HEK293T (cell line): ENCODE results near the gene VPS26C.
A peak's percentile ranks its signal among the peaks of the same experiment; 100 is the strongest.
"Not testable (repeated sequence)": the region's sequence is repeated elsewhere in the genome, so short reads cannot be mapped to it uniquely, and the experiment has no call there.

ENCODE experiments used
- CTCF ChIA-PET: fragments of 350-600 bp; formaldehyde crosslinking; extraction: SDS; loops from one replicate; lab custom pipeline; 2021; ENCODE audit warnings: antibody characterized with exemption, inconsistent platforms; lab: Yijun Ruan, JAX
- POLR2A ChIA-PET: fragments of 350-600 bp; formaldehyde crosslinking; extraction: SDS; loops from one replicate; lab custom pipeline; 2020; ENCODE audit warnings: antibody characterized with exemption, inconsistent platforms; lab: Yijun Ruan, JAX
- DNase-seq: peaks from one replicate; pipeline ENCODE4 v3.0.0; 2012; ENCODE audit warnings: mixed read lengths; ENCODE audit errors: extremely low spot score
- ARNT ChIP-seq: fragments of 450-650 bp; IDR thresholded peaks from 2 replicates; pipeline ENCODE4 v1.6.1; 2017; ENCODE audit warnings: mild to moderate bottlenecking
- BHLHE40 ChIP-seq: fragments of 450-650 bp; IDR thresholded peaks from 2 replicates; pipeline ENCODE4 v1.6.1; 2016; ENCODE audit warnings: mild to moderate bottlenecking, moderate library complexity, borderline replicate concordance
- CTBP1 ChIP-seq: fragments of 450-650 bp; IDR thresholded peaks from 2 replicates; pipeline ENCODE4 v1.6.1; 2016; ENCODE audit warnings: borderline replicate concordance
- ELF4 ChIP-seq: fragments of 450-650 bp; IDR thresholded peaks from 2 replicates; pipeline ENCODE4 v1.6.1; 2017; ENCODE audit warnings: antibody characterized with exemption
- FOXA1 ChIP-seq: fragments of 450-650 bp; IDR thresholded peaks from 2 replicates; pipeline ENCODE4 v1.6.1; 2016; ENCODE audit warnings: mild to moderate bottlenecking
- FOXK2 ChIP-seq: fragments of 450-650 bp; IDR thresholded peaks from 2 replicates; pipeline ENCODE4 v1.6.1; 2016; ENCODE audit warnings: mild to moderate bottlenecking
- FOXM1 ChIP-seq: fragments of 450-650 bp; IDR thresholded peaks from 2 replicates; pipeline ENCODE4 v1.6.1; 2017; ENCODE audit warnings: mild to moderate bottlenecking, borderline replicate concordance
- HDGF ChIP-seq: fragments of 450-650 bp; IDR thresholded peaks from 2 replicates; pipeline ENCODE4 v1.6.1; 2017; ENCODE audit warnings: antibody characterized with exemption, borderline replicate concordance
- L3MBTL2 ChIP-seq: fragments of 450-650 bp; conservative IDR thresholded peaks from 2 replicates; pipeline ENCODE4 v1.6.1; 2016; ENCODE audit warnings: mild to moderate bottlenecking
- LEF1 ChIP-seq: fragments of 450-650 bp; IDR thresholded peaks from 2 replicates; pipeline ENCODE4 v1.6.1; 2017; ENCODE audit warnings: mild to moderate bottlenecking, borderline replicate concordance
- NFRKB ChIP-seq: fragments of 450-650 bp; IDR thresholded peaks from 2 replicates; pipeline ENCODE4 v1.6.1; 2016; ENCODE audit warnings: mild to moderate bottlenecking, moderate library complexity
- SP1 ChIP-seq: fragments of 450-650 bp; IDR thresholded peaks from 2 replicates; pipeline ENCODE4 v1.6.1; 2017
- SUZ12 ChIP-seq: fragments of 450-650 bp; IDR thresholded peaks from 2 replicates; pipeline ENCODE4 v1.6.1; 2016; ENCODE audit warnings: mild to moderate bottlenecking
- TARDBP ChIP-seq: fragments of 450-650 bp; IDR thresholded peaks from 2 replicates; pipeline ENCODE4 v1.6.1; 2016
- ZNF384 ChIP-seq: fragments of 450-650 bp; IDR thresholded peaks from 2 replicates; pipeline ENCODE4 v1.6.1; 2016
- TF ChIP-seq, protein P1 (sequence below): fragments of 450-650 bp; IDR thresholded peaks from 2 replicates; pipeline ENCODE4 v1.6.1; 2016

Gene VPS26C

DNA sequence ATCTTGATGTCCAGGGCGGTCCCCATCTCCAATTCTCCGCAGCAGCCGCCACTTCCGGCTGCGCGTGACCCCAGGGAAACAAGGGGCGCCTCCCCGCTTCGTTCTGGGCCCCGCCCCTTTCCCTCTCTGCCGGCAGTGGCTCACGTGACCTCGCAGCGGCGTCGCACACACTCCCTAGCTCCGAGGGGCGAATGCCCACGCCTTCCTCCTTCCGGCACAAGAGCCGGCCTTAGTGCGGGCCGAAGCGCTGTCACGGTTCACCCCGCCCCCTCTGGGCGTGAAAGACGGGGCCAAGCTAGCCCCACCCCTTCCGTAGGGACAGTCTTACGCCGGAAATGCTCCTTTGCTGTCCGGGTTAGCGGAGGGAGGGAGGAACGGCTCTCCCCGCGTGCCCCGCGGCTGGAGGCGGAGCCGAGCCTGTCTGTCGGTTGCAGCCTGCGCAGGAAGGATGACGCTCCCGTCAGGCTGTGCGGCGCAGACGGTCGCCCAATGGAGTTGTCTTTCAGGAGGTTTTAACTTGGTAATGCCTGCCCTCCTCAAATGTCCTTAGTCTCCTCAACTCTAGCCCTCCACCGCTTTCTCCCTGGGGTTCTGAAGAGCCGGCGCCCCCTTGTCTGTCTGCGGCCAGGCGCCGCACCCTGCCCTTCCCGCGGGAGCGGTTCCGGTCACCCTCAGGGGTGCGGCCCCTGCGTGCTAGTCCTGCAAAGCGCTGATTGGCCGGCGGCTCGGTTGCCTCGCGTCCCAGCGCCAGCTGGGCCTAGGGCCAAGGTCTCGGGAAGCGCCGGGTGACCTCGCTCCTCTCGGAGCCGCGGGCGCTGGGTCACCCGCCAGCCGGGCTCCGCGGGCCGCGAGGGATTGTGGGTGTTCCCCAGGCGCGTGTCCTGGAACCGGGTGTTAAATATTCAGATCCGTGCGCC lies at the start of gene VPS26C:
TSS of gene VPS26C (minus strand) at position 66 of the 917 bp plus-strand sequence. CDS start at position 26, 40 bp downstream.
- peak; percentile 97 for DNase-seq
- CTCF ChIA-PET, result no interaction called here
- POLR2A ChIA-PET, result interaction anchor here (0.6 to 2.6 kb wide), 17 partner anchors 9 to 335 kb away, joined by 3 to 21 read pairs (median 3); no protein-coding TSS in a partner anchor

GRCh38 chr21:37316072-37316471 lies 48.9 kb upstream of the VPS26C start:
- POLR2A ChIA-PET, CTCF ChIA-PET: not testable (repeated sequence)

More for the DNA sequence above, at the start of gene VPS26C:
- no peak for TF ChIP-seq NFRKB
- peak; percentile 49 for TF ChIP-seq ELF4
- no peak for TF ChIP-seq LEF1
- TF ChIP-seq, protein P1, sequence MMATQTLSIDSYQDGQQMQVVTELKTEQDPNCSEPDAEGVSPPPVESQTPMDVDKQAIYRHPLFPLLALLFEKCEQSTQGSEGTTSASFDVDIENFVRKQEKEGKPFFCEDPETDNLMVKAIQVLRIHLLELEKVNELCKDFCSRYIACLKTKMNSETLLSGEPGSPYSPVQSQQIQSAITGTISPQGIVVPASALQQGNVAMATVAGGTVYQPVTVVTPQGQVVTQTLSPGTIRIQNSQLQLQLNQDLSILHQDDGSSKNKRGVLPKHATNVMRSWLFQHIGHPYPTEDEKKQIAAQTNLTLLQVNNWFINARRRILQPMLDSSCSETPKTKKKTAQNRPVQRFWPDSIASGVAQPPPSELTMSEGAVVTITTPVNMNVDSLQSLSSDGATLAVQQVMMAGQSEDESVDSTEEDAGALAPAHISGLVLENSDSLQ, result peak; percentile 87
- no peak for TF ChIP-seq BHLHE40
- peak; percentile 93 for TF ChIP-seq L3MBTL2
- TF ChIP-seq ARNT, result 0 out of 2 replicates have a peak, but pooled peaks have one; percentile 3
- 0 out of 2 replicates have a peak, but pooled peaks have one; percentile 88 for TF ChIP-seq HDGF
- TF ChIP-seq TARDBP, result no peak

GRCh38 chr21:37300114-37300751 lies 33.1 kb upstream of the VPS26C start:
- CTCF ChIA-PET, result no interaction called here
- no peak for DNase-seq
- POLR2A ChIA-PET, result interaction anchor here (0.6 kb wide), 1 partner anchor 40 kb away, joined by 4 read pairs; no protein-coding TSS in a partner anchor
- TF ChIP-seq ARNT (no peak), ELF4 (no peak), TARDBP (no peak), FOXA1 (no peak), BHLHE40 (no peak), NFRKB (no peak), SUZ12 (no peak), HDGF (no peak), L3MBTL2 (no peak), SP1 (no peak), LEF1 (no peak), CTBP1 (no peak)
- TF ChIP-seq, protein P1, result no peak

More at GRCh38 chr21:37316072-37316471, 48.9 kb upstream of the VPS26C start:
- DNase-seq, result not testable (repeated sequence)

GRCh38 chr21:37297364-37297763 lies 30.2 kb upstream of the VPS26C start:
- POLR2A ChIA-PET, result no interaction called here
- TF ChIP-seq FOXM1, result no peak
- TF ChIP-seq FOXK2, result no peak
- no peak for TF ChIP-seq HDGF
- no peak for TF ChIP-seq CTBP1
- TF ChIP-seq BHLHE40, result no peak
- no peak for TF ChIP-seq LEF1
- TF ChIP-seq TARDBP, result no peak
- no peak for TF ChIP-seq ARNT
- no peak for TF ChIP-seq SUZ12
- TF ChIP-seq FOXA1, result no peak
- TF ChIP-seq L3MBTL2, result no peak
- TF ChIP-seq ELF4, result no peak
- no peak for TF ChIP-seq ZNF384
- no peak for TF ChIP-seq NFRKB
- TF ChIP-seq, protein P1, result no peak
- no peak for TF ChIP-seq SP1
- CTCF ChIA-PET, result no interaction called here
- no peak for DNase-seq

- no peak for DNase-seq
- no peak for TF ChIP-seq LEF1
- no peak for TF ChIP-seq L3MBTL2
- TF ChIP-seq CTBP1, result no peak
- TF ChIP-seq BHLHE40, result no peak
- no peak for TF ChIP-seq ARNT
- TF ChIP-seq HDGF, result no peak
- TF ChIP-seq SUZ12, result no peak
- no peak for TF ChIP-seq ELF4
- no peak for TF ChIP-seq SP1
- TF ChIP-seq ZNF384, result no peak
- TF ChIP-seq FOXK2, result no peak
- POLR2A ChIA-PET, result no interaction called here
- CTCF ChIA-PET, result no interaction called here
Observed at GRCh38 chr21:37294679-37295078, 27.5 kb upstream of the VPS26C start.

DNA sequence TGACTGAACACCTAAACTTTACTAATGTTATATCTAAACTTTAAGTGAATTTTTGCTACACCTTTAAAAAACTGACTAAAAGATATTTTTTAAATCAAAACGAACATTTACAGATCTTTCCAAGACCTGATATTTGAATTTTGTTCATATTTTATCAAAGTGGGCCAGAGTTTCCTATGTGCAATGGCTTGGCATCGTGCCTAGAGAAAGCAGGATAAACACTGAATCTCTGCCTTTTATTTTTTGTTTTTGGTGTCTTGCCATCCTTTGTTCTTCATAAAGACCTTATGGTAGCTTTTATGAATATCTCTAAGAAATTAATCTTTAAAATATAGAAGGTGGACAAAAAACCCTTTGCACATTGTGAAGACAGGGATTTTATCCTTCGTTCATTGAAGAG lies 25.8 kb upstream of the VPS26C start:
- TF ChIP-seq LEF1 (no peak), L3MBTL2 (no peak), FOXK2 (no peak), FOXA1 (no peak), BHLHE40 (no peak), TARDBP (no peak), FOXM1 (no peak), HDGF (no peak), ARNT (no peak)
- TF ChIP-seq, protein P1, result no peak
- ChIA-PET POLR2A (no interaction called here), CTCF (no interaction called here)
- no peak for DNase-seq
